Ramos (cell line): ENCODE measurements around the gene FAM153A.
"Not testable (repeated sequence)": the region's sequence is repeated elsewhere in the genome, so short reads cannot be mapped to it uniquely, and the experiment has no call there.

Source experiments
- in situ Hi-C: fragments of 300-500 bp; cut with MboI; formaldehyde crosslinking; loops from one replicate; pipeline ENCODE4 v1.14.3; 2022; ENCODE audit warnings: low sequenced_read_pairs; ENCODE audit not compliant: unreplicated experiment

The FAM153A gene

DNA sequence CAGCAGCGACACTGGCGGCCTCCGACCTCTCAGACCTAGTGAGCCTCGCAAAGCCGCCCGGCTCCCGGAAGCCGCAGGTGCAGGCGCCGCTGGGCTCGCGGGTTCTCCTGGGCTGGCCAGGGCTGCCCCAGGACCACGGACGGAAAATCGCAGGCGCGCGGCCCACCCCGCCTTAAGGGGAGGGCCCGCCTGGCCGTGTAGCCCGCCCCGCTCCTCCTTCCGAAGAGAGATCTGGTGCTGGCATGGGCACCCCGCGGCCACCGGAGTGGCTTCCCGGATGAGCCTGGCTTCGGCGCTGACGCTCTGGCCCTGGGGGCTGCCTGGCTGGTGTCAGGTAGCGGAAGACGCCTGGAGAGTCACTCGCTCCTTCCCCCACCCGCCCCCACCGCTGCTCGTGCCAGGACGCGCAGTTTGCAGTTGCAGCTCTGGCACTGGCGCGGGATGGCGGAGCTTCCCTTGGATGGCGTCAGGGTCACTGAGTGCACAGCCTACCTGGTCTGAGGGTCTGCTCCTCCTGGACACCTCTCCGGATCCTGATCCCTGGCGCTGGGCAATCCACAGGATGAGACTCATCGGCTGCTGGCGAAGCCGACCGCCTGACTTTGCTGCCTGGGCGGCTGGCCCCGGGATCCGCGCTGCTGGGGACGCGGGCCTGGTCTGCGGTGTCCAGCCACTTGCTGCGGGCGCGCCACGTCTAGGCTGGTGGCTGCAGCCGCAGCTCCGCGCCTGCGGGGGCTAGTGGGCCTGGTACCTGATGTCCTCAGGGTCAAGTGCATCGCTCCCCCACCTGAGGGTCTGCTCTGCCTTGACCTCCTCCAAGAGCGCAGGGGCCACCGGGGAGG is at the start of gene FAM153A:
TSS of gene FAM153A (minus strand) at position 108 of the 842 bp plus-strand sequence.
- in situ Hi-C loops, result not testable (repeated sequence)

GRCh38 chr5:177832287-177832686 is 49.6 kb upstream of the FAM153A start:
- in situ Hi-C loops, result not testable (repeated sequence)

- in situ Hi-C loops, result not testable (repeated sequence)
Observed at GRCh38 chr5:177826073-177826472, 43.4 kb upstream of the FAM153A start.

- in situ Hi-C loops, result not testable (repeated sequence)
Observed at GRCh38 chr5:177824776-177825175, 42.1 kb upstream of the FAM153A start.

- in situ Hi-C loops, result not testable (repeated sequence)
Observed at GRCh38 chr5:177822489-177822888, 39.8 kb upstream of the FAM153A start.

- in situ Hi-C loops, result not testable (repeated sequence)
Observed at GRCh38 chr5:177819664-177820063, 37.0 kb upstream of the FAM153A start.

DNA sequence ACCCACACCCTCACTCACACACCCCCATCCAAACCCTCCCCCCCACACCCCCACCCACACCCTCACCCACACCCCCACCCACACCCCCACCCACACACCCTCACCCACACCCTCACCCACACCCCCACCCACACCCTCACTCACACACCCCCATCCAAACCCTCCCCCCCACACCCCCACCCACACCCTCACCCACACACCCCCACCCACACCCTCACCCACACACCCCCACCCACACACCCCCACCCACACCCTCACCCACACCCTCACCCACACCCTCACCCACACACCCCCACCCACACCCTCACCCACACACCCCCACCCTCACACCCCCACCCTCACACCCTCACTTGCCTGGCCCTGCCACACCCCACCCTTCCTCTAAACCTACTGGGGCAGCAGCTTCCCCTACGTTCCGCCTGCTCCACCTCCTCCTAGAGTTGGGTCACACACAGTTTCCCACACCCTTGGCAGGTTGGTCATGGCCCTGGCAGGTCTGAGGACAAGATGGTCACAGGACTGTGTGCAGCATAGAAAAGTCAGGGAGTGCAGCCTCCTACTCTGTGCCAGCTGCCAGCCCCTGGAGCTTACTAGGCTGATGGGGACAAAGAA is 30.2 kb upstream of the FAM153A start:
- in situ Hi-C loops, result not testable (repeated sequence)

GRCh38 chr5:177812160-177812743 is 29.6 kb upstream of the FAM153A start:
- in situ Hi-C loops, result not testable (repeated sequence)

DNA sequence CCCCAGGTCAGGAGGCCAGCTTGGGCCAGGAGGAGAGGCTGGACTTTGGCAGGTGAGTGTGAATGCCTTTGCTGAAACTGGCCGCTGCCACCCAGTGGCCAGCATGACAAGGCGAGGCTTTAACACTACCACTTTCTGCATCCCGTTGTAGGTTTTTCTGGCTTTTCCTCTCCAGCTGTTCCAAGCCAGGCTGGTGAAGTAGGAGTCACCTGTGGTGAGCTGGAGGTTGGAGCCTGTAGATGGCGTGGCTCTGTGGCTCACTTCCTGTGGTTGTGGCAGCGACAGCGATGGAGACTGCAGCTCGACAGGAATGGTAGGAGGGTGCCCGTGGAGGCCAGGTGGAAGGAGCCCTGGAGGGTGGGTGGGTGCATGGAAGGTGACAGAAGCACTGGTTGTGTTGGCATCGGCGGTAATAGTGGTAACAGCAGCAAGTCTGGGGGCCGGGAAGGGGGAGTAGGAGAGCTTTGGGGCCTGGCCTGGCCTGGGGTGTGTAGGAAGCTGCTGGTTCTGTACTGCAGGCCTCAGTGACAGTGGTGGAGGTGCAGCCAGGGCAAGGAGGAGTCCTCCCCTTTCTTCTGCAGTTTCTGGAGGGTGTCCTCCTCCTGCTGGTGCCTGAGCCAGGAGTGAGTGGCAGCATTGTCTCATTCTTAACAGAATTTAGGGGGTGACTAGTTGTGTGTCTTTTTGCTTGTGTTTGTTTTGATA is 26.7 kb upstream of the FAM153A start:
- in situ Hi-C loops, result not testable (repeated sequence)

DNA sequence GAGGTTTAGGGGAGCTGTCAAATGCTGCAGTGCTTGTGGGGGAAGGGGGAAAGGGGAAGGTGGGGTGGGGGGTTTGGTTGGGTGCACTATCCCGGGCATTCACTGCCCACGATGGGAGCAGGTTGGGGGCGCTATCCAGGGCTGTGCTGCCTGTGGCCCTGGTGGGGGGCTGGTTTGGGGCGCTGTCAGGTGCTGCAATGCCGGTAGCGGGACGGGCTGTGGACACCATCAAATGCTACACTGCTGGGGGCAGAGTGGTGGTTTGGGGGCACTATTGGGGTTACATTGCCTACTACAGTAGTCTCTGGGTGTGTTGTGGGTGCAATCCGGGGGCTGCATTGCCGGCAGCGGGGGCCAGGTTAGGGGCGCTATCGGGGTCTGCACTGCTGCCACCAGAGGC is 25.7 kb upstream of the FAM153A start:
- in situ Hi-C loops, result not testable (repeated sequence)

DNA sequence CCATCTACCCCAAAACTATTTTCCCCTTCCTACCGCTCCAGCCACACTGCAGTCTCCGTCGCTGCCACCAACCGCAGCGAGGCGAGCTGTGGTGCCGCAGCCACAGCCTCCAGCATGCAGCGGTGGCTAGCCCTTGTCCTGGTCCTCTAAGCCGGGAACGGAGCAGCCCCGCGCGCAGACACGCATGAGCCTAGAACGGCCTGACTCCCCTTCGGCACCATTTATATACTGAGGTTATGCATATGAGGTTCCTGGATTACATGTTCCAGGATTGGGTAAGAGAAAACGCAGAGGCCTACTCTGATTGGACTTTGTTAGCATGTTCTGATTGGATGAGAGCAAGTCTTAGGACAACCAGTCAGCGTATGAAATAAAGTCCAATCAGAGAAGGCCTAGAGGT is 24.6 kb upstream of the FAM153A start:
- in situ Hi-C loops, result not testable (repeated sequence)

DNA sequence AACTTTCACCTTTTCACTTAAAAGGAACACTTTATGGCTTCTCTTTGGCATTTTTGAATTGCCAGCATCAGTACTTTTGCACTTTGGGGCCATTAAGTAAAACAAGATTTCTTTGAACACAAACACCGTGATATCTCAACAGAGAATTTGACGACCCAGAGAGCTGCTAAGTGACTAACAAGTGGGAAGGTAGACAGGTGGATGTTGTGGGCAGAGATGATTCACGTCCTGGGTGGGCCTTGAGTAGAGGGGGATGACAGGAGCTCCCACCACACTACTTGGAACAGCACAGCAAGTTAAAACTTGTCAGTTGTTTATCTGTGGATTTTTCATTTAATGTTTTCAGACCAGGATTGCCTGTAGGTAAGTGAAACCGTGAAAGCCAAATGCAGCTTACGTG is 18.7 kb upstream of the FAM153A start:
- in situ Hi-C loops, result not testable (repeated sequence)

- in situ Hi-C loops, result not testable (repeated sequence)
Observed at GRCh38 chr5:177798237-177798840, 15.6 kb upstream of the FAM153A start.

GRCh38 chr5:177793272-177793671 is 10.6 kb upstream of the FAM153A start:
- in situ Hi-C loops, result not testable (repeated sequence)

GRCh38 chr5:177791649-177792048 is 8.9 kb upstream of the FAM153A start:
- in situ Hi-C loops, result not testable (repeated sequence)

GRCh38 chr5:177782169-177782568 is 530 bp downstream of the FAM153A start:
- in situ Hi-C loops, result not testable (repeated sequence)

GRCh38 chr5:177771206-177771605 is 11.5 kb downstream of the FAM153A start:
- in situ Hi-C loops, result not testable (repeated sequence)

- in situ Hi-C loops, result not testable (repeated sequence)
Observed at GRCh38 chr5:177770646-177771045, 12.1 kb downstream of the FAM153A start.

DNA sequence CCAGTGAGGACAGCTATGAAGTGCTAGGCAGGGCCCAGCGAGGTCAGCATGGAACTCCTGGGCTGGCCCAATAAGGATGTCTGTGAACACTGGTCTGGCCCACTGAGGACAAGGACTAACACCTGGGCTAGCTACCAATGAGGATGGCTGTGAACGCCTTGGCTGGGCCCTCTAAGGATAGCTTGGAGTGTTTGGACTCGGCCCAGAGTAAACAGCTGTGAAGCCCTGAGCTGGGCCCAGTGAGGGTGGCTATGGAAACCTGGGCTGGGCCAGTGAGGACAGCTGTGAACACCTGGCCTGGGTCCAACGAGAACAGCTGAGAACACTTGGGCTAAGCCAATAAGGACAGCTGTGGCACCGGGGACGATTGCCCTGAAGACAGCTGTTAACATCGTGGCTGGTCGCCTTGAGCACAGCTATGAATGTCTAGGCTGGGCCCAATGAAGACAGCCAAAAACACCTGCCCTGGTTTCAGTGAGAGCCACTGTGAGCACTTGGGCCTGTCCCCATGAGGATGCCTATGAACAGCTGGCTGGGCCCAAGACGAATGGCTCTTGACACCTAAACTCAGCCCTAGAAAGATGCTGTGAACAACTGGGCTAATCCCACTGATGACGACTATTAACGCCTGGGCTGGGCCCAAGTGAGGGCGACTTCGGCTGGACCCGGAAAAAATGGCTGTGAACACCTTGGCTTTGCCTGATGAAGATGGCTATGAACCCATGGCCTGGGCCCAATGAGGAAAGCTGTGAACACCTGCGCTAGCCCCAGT is 18.8 kb downstream of the FAM153A start:
- in situ Hi-C loops, result not testable (repeated sequence)
